Measurements from ENCODE around the gene DGKG. TPM values are rescaled to one million over a fixed set of nuclear protein-coding genes. Genes with fewer than 3 reads are reported as not detected.

The DGKG gene
- total RNA-seq, 1 experiment from 2014 or later, result 45.2 TPM

GRCh38 chr3:186362988-186363387 is 954 bp upstream of the DGKG start:
- ChIA-PET POLR2A (ENCODE audit: low non-redundant PET) (no interaction called here), CTCF (no interaction called here)
- H3K27ac ChIP-seq (ENCODE audit: low read depth, low read length, poor library complexity, severe bottlenecking), result no peak overlapping the region
- peaks cover 12% of the 10 kb centered on the region for H3K4me1 ChIP-seq (ENCODE audit: insufficient read depth, low read length, poor library complexity, severe bottlenecking)
- H3K27me3 ChIP-seq (replicated peaks; ENCODE audit: insufficient read depth, low read depth, low read length, poor library complexity), result peaks cover 90% of the 10 kb centered on the region
- no TSS peak for BruUV-seq (replicated peaks)
- no peak for TF ChIP-seq EZH2 (IDR thresholded peaks at IDR 0.05; ENCODE audit: borderline replicate concordance, low read depth, low read length, poor library complexity, severe bottlenecking)
- TF ChIP-seq, protein P1, sequence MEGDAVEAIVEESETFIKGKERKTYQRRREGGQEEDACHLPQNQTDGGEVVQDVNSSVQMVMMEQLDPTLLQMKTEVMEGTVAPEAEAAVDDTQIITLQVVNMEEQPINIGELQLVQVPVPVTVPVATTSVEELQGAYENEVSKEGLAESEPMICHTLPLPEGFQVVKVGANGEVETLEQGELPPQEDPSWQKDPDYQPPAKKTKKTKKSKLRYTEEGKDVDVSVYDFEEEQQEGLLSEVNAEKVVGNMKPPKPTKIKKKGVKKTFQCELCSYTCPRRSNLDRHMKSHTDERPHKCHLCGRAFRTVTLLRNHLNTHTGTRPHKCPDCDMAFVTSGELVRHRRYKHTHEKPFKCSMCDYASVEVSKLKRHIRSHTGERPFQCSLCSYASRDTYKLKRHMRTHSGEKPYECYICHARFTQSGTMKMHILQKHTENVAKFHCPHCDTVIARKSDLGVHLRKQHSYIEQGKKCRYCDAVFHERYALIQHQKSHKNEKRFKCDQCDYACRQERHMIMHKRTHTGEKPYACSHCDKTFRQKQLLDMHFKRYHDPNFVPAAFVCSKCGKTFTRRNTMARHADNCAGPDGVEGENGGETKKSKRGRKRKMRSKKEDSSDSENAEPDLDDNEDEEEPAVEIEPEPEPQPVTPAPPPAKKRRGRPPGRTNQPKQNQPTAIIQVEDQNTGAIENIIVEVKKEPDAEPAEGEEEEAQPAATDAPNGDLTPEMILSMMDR (conservative IDR thresholded peaks at IDR 0.05; ENCODE audit: low read depth, low read length), result no peak
- H3K36me3 ChIP-seq (ENCODE audit: insufficient read depth, low read length, poor library complexity, severe bottlenecking), result no peaks in the 10 kb centered on the region
- H3K4me3 ChIP-seq (ENCODE audit: low read depth, low read length, poor library complexity, severe bottlenecking), result no peak overlapping the region
- DNase-seq (ENCODE audit: low spot score), result no peak
- H3K9me3 ChIP-seq (ENCODE audit: low read depth, low read length, poor library complexity, severe bottlenecking), result no peaks in the 10 kb centered on the region
- intact Hi-C loops (cut with micrococcal nuclease; ENCODE audit: unreplicated experiment), result no loop called here

DNA sequence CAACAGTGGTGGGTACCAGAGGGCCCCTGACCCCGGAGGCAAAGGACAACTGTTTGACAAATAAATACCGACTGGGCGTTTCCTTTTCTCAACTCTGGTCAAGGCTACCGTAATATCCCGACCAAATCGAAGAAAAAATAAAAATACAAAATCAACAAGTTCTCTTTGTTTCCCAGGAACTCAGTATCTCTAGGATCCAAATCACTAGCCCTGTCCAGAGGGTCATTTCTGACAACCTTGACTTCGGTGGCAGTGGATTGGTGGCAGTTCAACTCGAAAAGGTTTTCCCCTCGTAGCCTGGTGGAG is 456 bp upstream of the DGKG start:
- intact Hi-C loops (cut with micrococcal nuclease; ENCODE audit: unreplicated experiment), result no loop called here

GRCh38 chr3:186361246-186361761 is 730 bp downstream of the DGKG start:
- Histone ChIP-seq H3K4me1 (ENCODE audit: insufficient read depth, low read length, poor library complexity, severe bottlenecking) (peaks cover 12% of the 10 kb centered on the region), H3K9me3 (ENCODE audit: low read depth, low read length, poor library complexity, severe bottlenecking) (no peaks in the 10 kb centered on the region), H3K27me3 (replicated peaks; ENCODE audit: insufficient read depth, low read depth, low read length, poor library complexity) (peaks cover 85% of the 10 kb centered on the region), H3K4me3 (ENCODE audit: low read depth, low read length, poor library complexity, severe bottlenecking) (no peak overlapping the region), H3K27ac (ENCODE audit: low read depth, low read length, poor library complexity, severe bottlenecking) (no peak overlapping the region), H3K36me3 (ENCODE audit: insufficient read depth, low read length, poor library complexity, severe bottlenecking) (no peaks in the 10 kb centered on the region)
- TF ChIP-seq, protein P1 (conservative IDR thresholded peaks at IDR 0.05; ENCODE audit: low read depth, low read length), result no peak
- TF ChIP-seq EZH2 (IDR thresholded peaks at IDR 0.05; ENCODE audit: borderline replicate concordance, low read depth, low read length, poor library complexity, severe bottlenecking), result peak; percentile 79
- no peak for DNase-seq (ENCODE audit: low spot score)
- BruUV-seq (replicated peaks), result no TSS peak
- POLR2A ChIA-PET (ENCODE audit: low non-redundant PET), result no interaction called here
- CTCF ChIA-PET, result no interaction called here
- intact Hi-C loops (cut with micrococcal nuclease; ENCODE audit: unreplicated experiment), result no loop called here

More for the DNA sequence above, 456 bp upstream of the DGKG start:
- Histone ChIP-seq H3K27ac (ENCODE audit: low read depth, low read length, poor library complexity, severe bottlenecking) (no peak overlapping the region), H3K27me3 (replicated peaks; ENCODE audit: insufficient read depth, low read depth, low read length, poor library complexity) (peaks cover 91% of the 10 kb centered on the region), H3K9me3 (ENCODE audit: low read depth, low read length, poor library complexity, severe bottlenecking) (no peaks in the 10 kb centered on the region), H3K4me3 (ENCODE audit: low read depth, low read length, poor library complexity, severe bottlenecking) (no peak overlapping the region), H3K4me1 (ENCODE audit: insufficient read depth, low read length, poor library complexity, severe bottlenecking) (peaks cover 12% of the 10 kb centered on the region), H3K36me3 (ENCODE audit: insufficient read depth, low read length, poor library complexity, severe bottlenecking) (no peaks in the 10 kb centered on the region)
- ChIA-PET POLR2A (ENCODE audit: low non-redundant PET) (no interaction called here), CTCF (no interaction called here)
- TF ChIP-seq EZH2 (IDR thresholded peaks at IDR 0.05; ENCODE audit: borderline replicate concordance, low read depth, low read length, poor library complexity, severe bottlenecking), result no peak
- TF ChIP-seq, protein P1 (conservative IDR thresholded peaks at IDR 0.05; ENCODE audit: low read depth, low read length), result no peak
- no peak for DNase-seq (ENCODE audit: low spot score)
- no TSS peak for BruUV-seq (replicated peaks)

All from A673 (cell line).